Measurements from ENCODE around the gene VCAN.

The VCAN gene

GRCh38 chr5:83531661-83532060, 60.1 kb downstream of the VCAN start:
- no peak for DNase-seq (ENCODE audit: low spot score)

GRCh38 chr5:83538786-83539462, 67.4 kb downstream of the VCAN start:
- no peak for DNase-seq (ENCODE audit: low spot score)

- no peak for DNase-seq (ENCODE audit: low spot score)
Observed at GRCh38 chr5:83539463-83539790, 67.9 kb downstream of the VCAN start.

DNA sequence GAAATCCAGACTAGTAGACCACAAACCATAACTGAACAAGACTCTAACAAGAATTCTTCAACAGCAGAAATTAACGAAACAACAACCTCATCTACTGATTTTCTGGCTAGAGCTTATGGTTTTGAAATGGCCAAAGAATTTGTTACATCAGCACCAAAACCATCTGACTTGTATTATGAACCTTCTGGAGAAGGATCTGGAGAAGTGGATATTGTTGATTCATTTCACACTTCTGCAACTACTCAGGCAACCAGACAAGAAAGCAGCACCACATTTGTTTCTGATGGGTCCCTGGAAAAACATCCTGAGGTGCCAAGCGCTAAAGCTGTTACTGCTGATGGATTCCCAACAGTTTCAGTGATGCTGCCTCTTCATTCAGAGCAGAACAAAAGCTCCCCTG, 68.6 kb downstream of the VCAN start:
- no peak for DNase-seq (ENCODE audit: low spot score)

- no peak for DNase-seq (ENCODE audit: low spot score)
Observed at GRCh38 chr5:83540783-83541182, 69.2 kb downstream of the VCAN start.

DNA sequence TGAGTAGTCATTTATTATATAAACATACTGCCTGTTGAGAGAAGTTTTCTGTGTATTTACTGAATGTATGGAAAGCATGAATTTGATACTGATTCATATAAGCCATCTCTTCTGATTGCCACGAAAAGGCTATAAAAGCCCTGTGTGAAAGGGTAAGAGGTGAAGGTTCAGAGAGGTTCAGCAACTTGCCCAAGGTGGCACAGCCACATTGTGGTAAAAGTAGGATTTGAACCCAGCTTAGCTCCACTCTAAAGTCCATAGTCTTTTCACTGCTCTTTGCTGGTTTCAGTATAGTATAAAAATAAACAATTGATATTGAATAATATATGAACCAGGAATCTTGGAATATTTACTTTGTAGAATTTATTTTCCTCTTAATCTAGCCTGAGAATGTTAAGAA, 71.3 kb downstream of the VCAN start:
- no peak for DNase-seq (ENCODE audit: low spot score)

DNA sequence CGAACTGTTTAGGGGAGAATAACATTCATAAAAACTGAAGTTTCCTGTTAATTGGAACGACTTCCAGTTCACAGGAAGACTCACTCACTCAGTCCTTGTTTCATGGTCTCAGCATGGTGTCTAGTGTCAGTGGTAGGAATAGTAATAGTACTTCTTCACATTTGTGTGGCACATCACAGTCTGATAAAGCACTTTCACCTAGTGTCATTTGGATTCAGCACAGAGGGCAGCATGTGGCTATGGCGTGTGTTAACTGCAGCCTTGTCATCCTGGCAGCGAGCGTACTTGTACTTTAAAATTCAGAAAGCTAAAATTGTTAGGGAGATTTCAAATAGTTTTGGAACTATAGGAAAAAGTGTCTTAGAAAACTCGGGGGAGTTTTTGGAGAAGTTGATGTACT, 72.4 kb downstream of the VCAN start:
- no peak for DNase-seq (ENCODE audit: low spot score)

DNA sequence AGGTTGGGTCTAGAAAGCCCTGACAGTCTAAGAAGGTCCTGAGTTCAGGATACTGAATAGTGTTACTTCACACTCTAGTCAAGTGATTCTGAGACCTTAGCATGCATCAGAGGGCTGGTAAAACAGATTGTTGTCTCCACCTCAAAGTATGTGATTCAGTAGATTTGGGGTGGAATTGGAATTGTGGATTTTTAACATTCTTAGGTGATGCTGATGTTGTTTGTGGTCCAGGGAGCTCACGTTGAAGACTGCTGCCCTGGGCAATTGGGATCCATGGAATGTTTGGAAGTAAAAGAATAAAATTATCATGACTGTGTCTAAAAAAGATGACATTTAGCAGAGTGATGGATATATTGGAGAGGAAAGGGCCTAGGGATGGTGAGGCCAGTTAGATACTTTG, 75.6 kb downstream of the VCAN start:
- DNase-seq (ENCODE audit: low spot score) = no peak

DNA sequence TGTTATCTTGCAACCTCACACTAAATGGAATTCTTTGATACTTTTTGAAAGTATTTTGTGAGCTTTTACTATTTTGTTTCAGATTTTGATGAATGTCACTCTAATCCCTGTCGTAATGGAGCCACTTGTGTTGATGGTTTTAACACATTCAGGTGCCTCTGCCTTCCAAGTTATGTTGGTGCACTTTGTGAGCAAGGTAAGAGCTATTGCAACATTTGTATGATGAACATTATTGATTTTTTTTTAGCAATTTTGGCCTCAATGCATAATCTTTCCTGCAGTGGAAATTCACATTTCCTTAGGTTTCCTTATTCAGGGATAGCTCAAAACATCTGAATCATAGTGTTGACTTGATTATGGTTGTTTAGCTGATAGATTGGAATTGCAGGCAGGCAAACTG, 76.3 kb downstream of the VCAN start:
- DNase-seq (ENCODE audit: low spot score) = no peak

DNA sequence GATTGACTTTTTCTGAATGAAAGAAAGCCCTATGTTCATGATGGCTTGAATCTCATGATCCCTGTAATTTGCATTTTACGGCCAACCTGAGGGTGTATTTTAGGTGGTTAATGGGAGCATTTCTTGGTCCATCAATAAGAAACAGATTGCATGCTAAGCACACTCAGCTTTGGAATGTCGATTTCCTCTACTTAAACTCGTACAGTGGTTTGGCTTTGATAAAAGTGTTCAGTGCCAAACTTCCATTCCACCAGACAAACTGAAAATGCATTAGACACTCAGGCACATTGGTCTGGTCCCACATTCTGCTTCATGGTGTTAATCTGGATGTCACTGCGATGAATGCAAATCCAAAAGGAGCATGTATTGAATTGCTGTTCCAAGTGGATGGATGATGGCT, 77.0 kb downstream of the VCAN start:
- DNase-seq (ENCODE audit: low spot score) = no peak

GRCh38 chr5:83549076-83549475, 77.5 kb downstream of the VCAN start:
- no peak for DNase-seq (ENCODE audit: low spot score)

DNA sequence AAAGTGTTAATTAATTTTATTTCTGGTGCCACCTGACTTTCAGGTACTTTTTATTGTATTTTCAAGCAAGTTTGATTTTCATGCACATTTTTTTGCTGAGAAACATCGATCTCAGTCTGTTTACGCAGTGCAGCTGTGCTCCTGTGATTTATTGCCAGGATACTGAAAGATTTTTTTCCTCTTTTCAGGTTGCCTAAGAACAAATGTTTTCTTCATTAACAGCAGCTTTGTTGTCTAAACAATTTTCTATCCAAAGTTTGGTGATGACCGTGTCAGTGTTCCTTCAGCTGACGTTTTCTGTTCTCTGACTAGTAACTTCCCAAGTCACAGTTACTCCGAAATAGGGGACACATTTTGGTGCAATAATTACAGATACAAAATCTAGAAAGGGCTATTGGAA, 78.1 kb downstream of the VCAN start:
- no peak for DNase-seq (ENCODE audit: low spot score)

GRCh38 chr5:83551821-83552220, 80.3 kb downstream of the VCAN start:
- DNase-seq (ENCODE audit: low spot score) = no peak

GRCh38 chr5:83552275-83552674, 80.7 kb downstream of the VCAN start:
- no peak for DNase-seq (ENCODE audit: low spot score)

- DNase-seq (ENCODE audit: low spot score) = no peak
Observed at GRCh38 chr5:83553000-83553486, 81.5 kb downstream of the VCAN start.

DNA sequence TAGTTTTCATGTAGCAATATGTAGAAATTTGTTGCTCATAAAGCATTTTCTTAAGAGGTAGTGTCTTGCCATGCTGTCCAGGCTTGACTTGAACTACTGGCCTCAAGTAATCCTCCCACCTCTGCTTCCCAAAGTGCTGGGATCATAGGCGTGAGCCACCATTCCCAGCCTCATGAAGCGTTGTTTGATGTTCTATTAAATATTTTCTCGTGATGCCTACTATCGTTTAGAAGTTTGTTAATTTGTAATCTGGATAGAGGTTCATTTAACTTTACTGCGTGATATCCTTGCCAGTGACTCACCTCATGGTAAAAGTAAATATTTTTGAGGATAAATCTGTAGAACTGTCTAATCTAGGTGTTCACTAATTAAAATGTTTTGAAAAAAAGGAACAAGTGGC, 82.6 kb downstream of the VCAN start:
- no peak for DNase-seq (ENCODE audit: low spot score)

GRCh38 chr5:83554686-83555085, 83.1 kb downstream of the VCAN start:
- DNase-seq (ENCODE audit: low spot score) = no peak

GRCh38 chr5:83555263-83555662, 83.7 kb downstream of the VCAN start:
- no peak for DNase-seq (ENCODE audit: low spot score)

- DNase-seq (ENCODE audit: low spot score) = no peak
Observed at GRCh38 chr5:83556190-83556589, 84.6 kb downstream of the VCAN start.

GRCh38 chr5:83559118-83559785, 87.7 kb downstream of the VCAN start:
- DNase-seq (ENCODE audit: low spot score) = no peak

GRCh38 chr5:83562071-83562606, 90.6 kb downstream of the VCAN start:
- no peak for DNase-seq (ENCODE audit: low spot score)

- DNase-seq (ENCODE audit: low spot score) = no peak
Observed at GRCh38 chr5:83562791-83563557, 91.4 kb downstream of the VCAN start.

- DNase-seq (ENCODE audit: low spot score) = no peak
Observed at GRCh38 chr5:83563631-83564030, 92.1 kb downstream of the VCAN start.
